Measurements from ENCODE around the gene ATP2B2. TPM values are rescaled to one million over a fixed set of nuclear protein-coding genes. Genes with fewer than 3 reads are reported as not detected.

ATP2B2 gene
- total and polyA plus RNA-seq, 2 donors, result 0.13 to 0.53 TPM

DNA sequence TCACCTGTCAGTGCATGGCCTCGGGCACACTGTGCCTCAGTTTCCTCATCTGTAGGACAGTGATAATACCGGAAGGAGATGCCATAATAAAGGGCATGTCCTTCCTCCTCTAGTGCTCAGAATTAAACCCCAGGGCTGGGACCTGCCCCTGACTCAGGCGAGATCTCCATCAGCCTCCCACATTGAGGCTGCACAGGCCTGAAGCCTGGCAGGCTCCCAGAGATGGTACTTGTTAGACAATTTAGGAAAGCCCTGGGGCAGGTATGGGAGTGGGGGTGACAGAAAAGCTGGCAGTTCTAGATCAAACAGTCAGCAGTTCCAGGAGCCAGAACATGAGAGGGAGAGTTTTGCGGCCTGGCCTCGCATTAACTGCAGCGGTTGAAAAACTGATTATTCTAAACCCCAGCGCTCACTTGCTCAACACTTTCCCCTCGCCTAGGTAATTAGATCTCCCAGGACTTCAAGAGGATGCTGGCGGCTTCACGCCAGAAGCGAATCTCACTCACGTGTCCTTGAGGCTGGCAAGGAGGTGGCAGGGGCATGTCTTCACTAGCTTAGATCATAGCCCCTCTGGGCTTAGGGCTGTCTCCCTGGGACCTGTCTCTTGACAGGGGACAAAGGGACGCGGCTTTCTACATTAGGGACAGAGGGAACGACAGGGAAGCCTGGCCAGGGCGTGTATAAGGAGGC, 73.1 kb downstream of the ATP2B2 start:
- Histone ChIP-seq H3K4me1 (ENCODE audit: insufficient read depth) (no peaks in the 10 kb centered on the region), H3K4me3 (ENCODE audit: low read depth, low read length) (no peak overlapping the region), H3K36me3 (ENCODE audit: insufficient read depth) (no peaks in the 10 kb centered on the region), H3K27ac (ENCODE audit: low read depth) (no peak overlapping the region)
- WGBS, result 77% methylated on average over 16 of the region's 16 CpGs
- peak; percentile 3 for DNase-seq (ENCODE audit: extremely low spot score)

DNA sequence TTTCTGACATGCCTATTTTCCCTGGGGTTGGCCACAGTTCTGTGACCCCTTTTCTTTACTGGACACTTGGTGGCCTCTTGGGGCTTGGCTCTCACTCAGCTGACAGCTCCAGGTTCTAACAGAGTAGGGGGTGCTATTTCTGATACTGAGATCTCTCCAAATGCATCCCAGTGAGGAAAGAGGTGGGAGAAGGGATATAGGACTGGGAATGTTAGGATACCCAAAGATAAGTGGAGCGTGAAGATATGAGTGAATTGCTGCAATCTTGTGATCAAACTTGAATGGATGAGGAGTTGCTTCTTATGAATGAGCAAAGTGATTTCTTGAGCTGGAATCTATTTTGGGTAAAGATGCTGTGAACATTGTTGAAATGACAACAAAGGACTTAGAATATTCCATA, 74.6 kb downstream of the ATP2B2 start:
- DNase-seq (ENCODE audit: extremely low spot score), result no peak
- WGBS, result 94% methylated on average over 1 of the region's 1 CpG
- H3K4me1 ChIP-seq (ENCODE audit: insufficient read depth), result no peaks in the 10 kb centered on the region
- H3K27ac ChIP-seq (ENCODE audit: low read depth), result no peak overlapping the region
- H3K4me3 ChIP-seq (ENCODE audit: low read depth, low read length), result no peak overlapping the region
- no peaks in the 10 kb centered on the region for H3K36me3 ChIP-seq (ENCODE audit: insufficient read depth)

- no peak for DNase-seq (ENCODE audit: extremely low spot score)
- Histone ChIP-seq H3K4me1 (ENCODE audit: insufficient read depth) (no peaks in the 10 kb centered on the region), H3K4me3 (ENCODE audit: low read depth, low read length) (no peak overlapping the region), H3K36me3 (ENCODE audit: insufficient read depth) (no peaks in the 10 kb centered on the region), H3K27ac (ENCODE audit: low read depth) (no peak overlapping the region)
- WGBS, result 47% methylated on average over 12 of the region's 12 CpGs
These were observed 76.8 kb downstream of the ATP2B2 start for GRCh38 chr3:10428406-10429091.

DNA sequence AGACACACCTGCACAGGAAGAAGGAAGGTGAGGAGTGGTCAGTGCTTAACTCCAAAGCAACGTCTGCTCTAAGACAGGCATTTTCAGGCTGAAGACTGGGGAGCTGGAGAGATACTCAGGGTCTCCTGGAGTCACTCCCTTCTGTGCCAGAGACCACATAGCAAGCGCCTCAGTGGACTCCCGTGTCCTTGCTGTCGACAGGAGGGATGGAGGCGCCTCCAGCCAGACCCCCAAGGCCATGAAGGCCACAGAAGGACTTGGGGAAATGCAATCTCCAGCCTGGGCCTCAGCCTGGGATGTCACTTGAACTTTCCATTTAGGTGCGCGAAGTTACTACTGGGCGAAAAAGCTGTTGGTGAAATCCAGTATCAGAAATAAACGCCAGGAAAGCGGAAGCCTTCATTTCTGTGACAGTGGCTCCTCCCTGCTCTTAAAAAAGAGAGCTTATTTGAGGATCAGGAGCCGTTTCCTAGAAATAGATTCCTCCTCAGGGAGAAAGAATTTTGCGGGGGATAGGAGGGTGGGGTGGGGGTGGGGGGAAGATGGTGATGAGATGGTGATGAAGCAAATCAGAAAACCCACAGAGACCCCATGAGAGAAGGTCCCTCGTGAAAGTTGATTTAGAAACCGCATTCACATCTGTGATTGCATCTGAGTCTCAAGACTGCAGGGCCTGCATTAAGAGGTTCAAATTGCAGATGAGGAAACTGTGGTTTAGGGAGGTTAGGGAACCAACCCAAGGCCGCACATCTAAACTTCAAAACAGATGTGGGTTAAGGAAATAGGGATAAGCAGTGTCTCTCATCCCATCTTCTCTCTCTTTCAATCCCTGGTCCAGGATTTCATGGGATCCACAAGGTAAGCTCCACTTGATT, 78.8 kb downstream of the ATP2B2 start:
- WGBS, result 75% methylated on average over 15 of the region's 15 CpGs
- no peak for DNase-seq (ENCODE audit: extremely low spot score)
- Histone ChIP-seq H3K36me3 (ENCODE audit: insufficient read depth) (no peaks in the 10 kb centered on the region), H3K4me1 (ENCODE audit: insufficient read depth) (no peaks in the 10 kb centered on the region), H3K27ac (ENCODE audit: low read depth) (no peak overlapping the region), H3K4me3 (ENCODE audit: low read depth, low read length) (no peak overlapping the region)

DNA sequence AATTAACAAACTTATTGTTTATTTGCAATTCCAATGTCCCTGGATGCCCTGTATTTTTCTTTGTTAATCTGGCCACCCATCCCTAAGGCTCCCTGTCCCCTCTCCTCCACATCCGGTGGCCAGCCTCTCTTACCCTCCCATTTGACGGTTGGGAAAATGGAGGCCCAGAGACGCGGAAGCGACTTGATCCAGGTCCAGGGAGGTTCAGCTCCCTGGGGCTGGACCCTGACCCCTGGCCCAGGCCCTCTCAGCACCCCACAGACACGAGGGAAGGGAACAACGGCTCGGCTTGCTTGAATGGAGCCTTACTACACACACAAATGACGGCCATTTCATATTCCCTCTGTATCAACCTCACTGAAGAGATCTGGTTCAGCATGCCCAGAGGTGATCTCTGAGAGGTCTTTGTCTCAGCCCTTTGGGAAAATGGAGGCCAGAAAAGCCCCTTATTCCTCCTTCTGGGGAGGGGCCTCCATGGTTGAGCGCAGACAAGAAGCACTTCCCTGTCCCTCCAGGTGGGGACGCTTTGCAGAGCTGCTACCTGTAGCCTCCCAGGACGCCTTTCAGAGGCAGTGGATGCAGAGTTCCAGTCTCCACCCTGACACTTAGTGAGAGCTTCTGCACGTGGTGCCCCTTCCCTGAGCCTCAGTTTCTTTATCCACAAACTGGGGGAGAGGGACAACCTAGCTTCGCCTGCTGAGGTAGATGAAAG, 82.1 kb downstream of the ATP2B2 start:
- H3K4me3 ChIP-seq (ENCODE audit: low read depth, low read length), result no peak overlapping the region
- H3K27ac ChIP-seq (ENCODE audit: low read depth), result no peak overlapping the region
- 80% methylated on average over 14 of the region's 14 CpGs for WGBS
- no peak for DNase-seq (ENCODE audit: extremely low spot score)
- H3K36me3 ChIP-seq (ENCODE audit: insufficient read depth), result no peaks in the 10 kb centered on the region
- H3K4me1 ChIP-seq (ENCODE audit: insufficient read depth), result no peaks in the 10 kb centered on the region

GRCh38 chr3:10421996-10422395, 83.4 kb downstream of the ATP2B2 start:
- Histone ChIP-seq H3K36me3 (ENCODE audit: insufficient read depth) (no peaks in the 10 kb centered on the region), H3K4me3 (ENCODE audit: low read depth, low read length) (no peak overlapping the region), H3K27ac (ENCODE audit: low read depth) (no peak overlapping the region), H3K4me1 (ENCODE audit: insufficient read depth) (no peaks in the 10 kb centered on the region)
- WGBS, result 71% methylated on average over 5 of the region's 5 CpGs
- no peak for DNase-seq (ENCODE audit: extremely low spot score)

- WGBS, result 77% methylated on average over 6 of the region's 6 CpGs
- DNase-seq (ENCODE audit: extremely low spot score), result no peak
- no peak overlapping the region for H3K27ac ChIP-seq (ENCODE audit: low read depth)
- no peak overlapping the region for H3K4me3 ChIP-seq (ENCODE audit: low read depth, low read length)
- no peaks in the 10 kb centered on the region for H3K4me1 ChIP-seq (ENCODE audit: insufficient read depth)
- H3K36me3 ChIP-seq (ENCODE audit: insufficient read depth), result no peaks in the 10 kb centered on the region
These were observed 84.5 kb downstream of the ATP2B2 start for GRCh38 chr3:10420745-10421475.

DNA sequence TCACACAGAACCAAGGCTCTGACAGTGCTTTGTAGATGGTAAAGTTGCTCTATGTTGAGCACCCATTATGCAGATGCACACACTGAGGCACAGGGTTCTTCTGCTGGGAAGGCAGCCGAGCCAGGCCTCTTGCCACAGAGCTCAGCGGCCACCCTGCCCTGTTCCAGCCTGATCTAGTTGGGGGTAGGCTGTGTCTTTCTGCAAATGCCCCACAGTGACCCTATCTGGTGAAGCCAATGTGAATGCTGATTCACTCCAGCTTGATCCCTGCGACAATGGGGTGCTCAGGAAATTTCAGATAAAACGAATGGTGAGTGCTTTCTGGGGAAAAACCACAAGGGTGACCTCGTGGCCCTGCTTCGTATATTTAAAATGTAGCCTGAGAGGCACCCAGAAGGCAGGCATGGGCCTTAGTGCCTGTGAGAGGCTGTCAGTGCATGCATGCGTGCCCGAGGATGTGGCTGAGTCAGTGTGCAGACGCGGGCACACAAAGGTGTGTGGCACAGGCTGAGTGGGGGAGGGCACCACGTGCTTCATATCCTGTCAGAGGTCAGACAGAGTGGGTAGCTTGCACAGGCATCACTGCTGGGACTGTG, 85.7 kb downstream of the ATP2B2 start:
- WGBS, result 71% methylated on average over 11 of the region's 11 CpGs
- no peak for DNase-seq (ENCODE audit: extremely low spot score)

GRCh38 chr3:10417847-10418246, 87.5 kb downstream of the ATP2B2 start:
- Histone ChIP-seq H3K27ac (ENCODE audit: low read depth) (no peak overlapping the region), H3K4me3 (ENCODE audit: low read depth, low read length) (no peak overlapping the region)
- 91% methylated on average over 2 of the region's 2 CpGs for WGBS

More for the DNA sequence above, 85.7 kb downstream of the ATP2B2 start:
- Histone ChIP-seq H3K4me3 (ENCODE audit: low read depth, low read length) (no peak overlapping the region), H3K36me3 (ENCODE audit: insufficient read depth) (no peaks in the 10 kb centered on the region), H3K27ac (ENCODE audit: low read depth) (no peak overlapping the region), H3K4me1 (ENCODE audit: insufficient read depth) (no peaks in the 10 kb centered on the region)

DNA sequence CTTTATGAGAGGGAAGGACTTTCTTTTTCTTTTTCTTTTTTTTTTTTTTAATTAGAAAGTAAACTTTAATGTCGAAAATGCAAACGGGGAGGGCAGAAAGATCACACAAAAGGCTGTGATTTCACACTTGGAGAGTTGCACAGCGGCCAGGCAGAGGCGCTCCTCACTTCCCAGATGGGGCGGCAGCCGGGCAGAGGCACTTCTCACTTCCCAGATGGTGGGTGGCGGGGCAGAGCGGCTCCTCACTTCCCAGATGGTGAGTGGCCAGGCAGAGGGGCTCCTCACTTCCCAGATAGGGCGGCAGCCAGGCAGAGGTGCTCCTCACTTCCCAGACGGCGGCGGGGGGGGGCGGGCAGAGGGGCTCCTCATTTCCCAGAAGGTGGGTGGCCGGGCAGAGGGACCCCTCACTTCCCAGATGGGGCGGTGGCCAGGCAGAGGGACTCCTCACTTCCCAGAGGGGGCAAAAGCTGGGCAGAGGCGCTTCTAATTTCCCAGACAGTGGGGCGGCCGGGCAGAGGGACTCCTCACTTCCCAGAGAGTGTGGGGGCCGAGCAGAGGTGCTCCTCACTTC, 88.6 kb downstream of the ATP2B2 start:
- H3K27ac ChIP-seq (ENCODE audit: low read depth), result no peak overlapping the region
- no peak overlapping the region for H3K4me3 ChIP-seq (ENCODE audit: low read depth, low read length)
- H3K36me3 ChIP-seq (ENCODE audit: insufficient read depth), result no peaks in the 10 kb centered on the region
- WGBS, result 51% methylated on average over 19 of the region's 19 CpGs
- DNase-seq (ENCODE audit: extremely low spot score), result no peak
- H3K4me1 ChIP-seq (ENCODE audit: insufficient read depth), result no peaks in the 10 kb centered on the region

More at GRCh38 chr3:10417847-10418246, 87.5 kb downstream of the ATP2B2 start:
- Histone ChIP-seq H3K4me1 (ENCODE audit: insufficient read depth) (no peaks in the 10 kb centered on the region), H3K36me3 (ENCODE audit: insufficient read depth) (no peaks in the 10 kb centered on the region)
- no peak for DNase-seq (ENCODE audit: extremely low spot score)

DNA sequence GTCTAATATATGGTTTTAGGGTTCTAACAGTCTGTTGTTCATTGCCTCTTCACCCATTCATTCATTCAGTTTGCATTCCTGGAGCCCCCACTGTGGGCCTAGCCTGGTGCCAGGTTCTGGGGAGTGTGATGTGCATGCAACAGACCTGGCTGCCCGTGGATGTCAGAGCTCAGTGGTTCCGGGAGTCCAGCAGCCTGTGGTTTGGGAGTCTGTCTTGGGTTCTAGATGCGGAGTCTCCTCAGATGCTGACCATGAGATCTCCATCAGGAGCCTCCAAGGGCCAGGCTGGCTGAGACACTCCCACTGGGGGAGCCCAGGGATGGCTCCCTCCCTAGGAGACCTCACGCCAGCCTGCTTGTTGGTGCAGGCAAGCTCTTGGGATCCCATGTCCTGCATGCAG, 92.3 kb downstream of the ATP2B2 start:
- no peak overlapping the region for H3K4me3 ChIP-seq (ENCODE audit: low read depth, low read length)
- no peaks in the 10 kb centered on the region for H3K4me1 ChIP-seq (ENCODE audit: insufficient read depth)
- no peak for DNase-seq (ENCODE audit: extremely low spot score)
- H3K27ac ChIP-seq (ENCODE audit: low read depth), result no peak overlapping the region
- no peaks in the 10 kb centered on the region for H3K36me3 ChIP-seq (ENCODE audit: insufficient read depth)
- WGBS, result 90% methylated on average over 4 of the region's 4 CpGs

GRCh38 chr3:10411598-10412332, 93.6 kb downstream of the ATP2B2 start:
- no peaks in the 10 kb centered on the region for H3K36me3 ChIP-seq (ENCODE audit: insufficient read depth)
- H3K4me1 ChIP-seq (ENCODE audit: insufficient read depth), result no peaks in the 10 kb centered on the region
- WGBS, result 91% methylated on average over 9 of the region's 9 CpGs
- no peak for DNase-seq (ENCODE audit: extremely low spot score)
- no peak overlapping the region for H3K27ac ChIP-seq (ENCODE audit: low read depth)
- no peak overlapping the region for H3K4me3 ChIP-seq (ENCODE audit: low read depth, low read length)
